ENCODE data around the gene TEPSIN.

TEPSIN gene, protein sequence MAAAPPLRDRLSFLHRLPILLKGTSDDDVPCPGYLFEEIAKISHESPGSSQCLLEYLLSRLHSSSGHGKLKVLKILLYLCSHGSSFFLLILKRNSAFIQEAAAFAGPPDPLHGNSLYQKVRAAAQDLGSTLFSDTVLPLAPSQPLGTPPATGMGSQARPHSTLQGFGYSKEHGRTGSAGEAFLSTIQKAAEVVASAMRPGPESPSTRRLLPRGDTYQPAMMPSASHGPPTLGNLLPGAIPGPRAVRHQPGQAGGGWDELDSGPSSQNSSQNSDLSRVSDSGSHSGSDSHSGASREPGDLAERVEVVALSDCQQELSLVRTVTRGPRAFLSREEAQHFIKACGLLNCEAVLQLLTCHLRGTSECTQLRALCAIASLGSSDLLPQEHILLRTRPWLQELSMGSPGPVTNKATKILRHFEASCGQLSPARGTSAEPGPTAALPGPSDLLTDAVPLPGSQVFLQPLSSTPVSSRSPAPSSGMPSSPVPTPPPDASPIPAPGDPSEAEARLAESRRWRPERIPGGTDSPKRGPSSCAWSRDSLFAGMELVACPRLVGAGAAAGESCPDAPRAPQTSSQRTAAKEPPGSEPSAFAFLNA

DNA sequence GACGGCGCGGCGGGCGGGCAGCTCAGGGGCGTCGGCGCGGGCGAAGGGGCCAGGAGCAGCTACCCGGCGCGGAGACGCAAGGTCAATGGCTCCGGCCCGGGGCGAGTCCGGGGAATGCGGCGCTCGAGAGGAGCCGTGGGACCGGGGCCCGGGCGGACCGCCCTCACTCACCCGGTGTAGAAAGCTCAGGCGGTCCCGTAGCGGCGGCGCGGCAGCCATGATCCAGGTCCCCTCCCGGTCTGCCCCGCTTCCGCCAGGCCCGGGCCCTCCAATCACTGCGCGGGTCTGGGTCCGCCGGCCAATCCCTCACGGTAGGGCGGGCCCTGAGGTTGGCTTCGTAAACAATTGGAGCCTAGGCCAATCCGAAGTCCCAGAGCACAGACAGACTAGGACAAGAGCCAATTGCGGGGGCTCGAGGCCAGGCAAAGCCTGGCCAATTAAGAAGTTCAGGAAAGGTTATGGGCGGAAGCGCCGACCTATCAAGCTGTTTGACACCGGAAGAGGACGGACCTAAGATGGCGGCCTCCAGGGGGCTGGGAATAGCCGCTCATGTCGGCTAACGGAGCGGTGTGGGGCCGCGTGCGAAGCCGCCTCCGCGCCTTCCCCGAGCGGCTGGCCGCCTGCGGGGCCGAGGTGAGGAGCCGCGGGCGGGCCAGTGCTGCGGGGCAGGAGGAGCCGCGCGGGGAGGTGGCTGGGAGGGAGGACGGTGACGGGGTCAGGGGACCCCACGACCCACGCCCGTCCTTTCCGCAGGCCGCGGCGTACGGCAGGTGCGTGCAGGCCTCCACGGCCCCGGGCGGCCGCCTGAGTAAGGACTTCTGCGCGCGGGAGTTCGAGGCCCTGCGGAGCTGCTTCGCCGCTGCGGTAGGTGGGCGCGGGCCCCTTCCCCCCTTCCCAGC is at the start of gene TEPSIN, which contains the start of gene NDUFAF8:
TEPSIN (minus strand) TSS at position 241 of the 899 bp plus-strand sequence; CDS start at position 219, 22 bp downstream.
NDUFAF8 (plus strand) TSS at position 504 of the 899 bp plus-strand sequence; CDS start at position 550, 46 bp downstream.
- FAIRE-seq, result peak; percentile 95

DNA sequence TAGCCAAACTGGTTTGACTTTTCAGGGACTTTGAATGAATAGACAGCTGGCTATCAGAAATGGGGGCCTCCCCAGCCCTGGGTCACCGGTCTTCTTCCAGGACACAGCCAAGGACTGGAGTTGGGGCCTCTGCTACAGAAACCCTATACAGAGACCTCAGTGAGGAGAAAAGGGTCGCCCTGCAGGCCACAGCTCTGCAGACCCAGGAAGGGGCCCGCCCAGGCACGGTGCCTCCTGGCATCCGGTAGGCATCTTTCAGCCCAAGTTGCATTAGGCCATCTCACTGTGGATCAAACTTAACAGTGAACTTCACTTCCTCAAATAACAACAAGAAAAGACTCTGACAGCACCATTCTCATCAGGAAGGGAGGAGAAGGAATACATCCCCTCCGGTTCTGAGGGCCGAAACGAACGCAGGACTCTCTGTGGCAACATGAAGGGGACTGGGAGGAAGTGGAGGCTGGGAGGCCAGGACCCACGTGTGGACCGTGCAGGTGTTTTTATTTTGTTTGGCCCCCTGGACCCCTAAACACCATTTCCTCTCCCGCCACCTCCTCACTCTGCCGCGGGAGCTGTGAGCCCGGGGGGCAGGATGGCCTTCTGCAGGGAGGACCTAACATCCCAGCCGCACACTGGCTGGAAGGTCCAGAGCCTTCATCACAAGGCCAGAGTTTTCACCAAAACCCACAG is 49.0 kb upstream of the TEPSIN start:
- FAIRE-seq (no peak), DNase-seq (ENCODE audit: low spot score) (no peak)

More for the DNA sequence above, at the start of gene TEPSIN, which contains the start of gene NDUFAF8:
- DNase-seq (ENCODE audit: low spot score), result peak; percentile 99

DNA sequence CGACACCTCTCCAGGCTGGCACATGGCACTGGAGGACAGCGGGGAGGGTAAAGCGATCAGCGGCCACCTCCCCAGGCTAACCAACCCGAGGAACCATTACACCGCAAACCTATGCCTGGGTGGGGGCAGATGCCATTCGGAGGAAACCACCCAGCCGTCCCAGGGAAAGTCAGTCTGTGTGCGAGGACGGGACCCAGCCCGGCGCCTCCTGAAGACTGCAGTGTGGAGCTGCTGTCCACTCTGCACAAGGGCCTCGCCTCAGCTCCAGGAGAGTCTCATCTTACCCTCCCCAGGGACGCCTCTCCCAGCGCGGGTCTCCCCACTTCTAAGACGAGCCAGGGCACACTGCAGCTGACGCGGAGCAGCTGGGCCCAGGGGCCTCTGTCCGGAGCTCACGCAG is 48.3 kb upstream of the TEPSIN start:
- FAIRE-seq (no peak), DNase-seq (ENCODE audit: low spot score) (no peak)

DNA sequence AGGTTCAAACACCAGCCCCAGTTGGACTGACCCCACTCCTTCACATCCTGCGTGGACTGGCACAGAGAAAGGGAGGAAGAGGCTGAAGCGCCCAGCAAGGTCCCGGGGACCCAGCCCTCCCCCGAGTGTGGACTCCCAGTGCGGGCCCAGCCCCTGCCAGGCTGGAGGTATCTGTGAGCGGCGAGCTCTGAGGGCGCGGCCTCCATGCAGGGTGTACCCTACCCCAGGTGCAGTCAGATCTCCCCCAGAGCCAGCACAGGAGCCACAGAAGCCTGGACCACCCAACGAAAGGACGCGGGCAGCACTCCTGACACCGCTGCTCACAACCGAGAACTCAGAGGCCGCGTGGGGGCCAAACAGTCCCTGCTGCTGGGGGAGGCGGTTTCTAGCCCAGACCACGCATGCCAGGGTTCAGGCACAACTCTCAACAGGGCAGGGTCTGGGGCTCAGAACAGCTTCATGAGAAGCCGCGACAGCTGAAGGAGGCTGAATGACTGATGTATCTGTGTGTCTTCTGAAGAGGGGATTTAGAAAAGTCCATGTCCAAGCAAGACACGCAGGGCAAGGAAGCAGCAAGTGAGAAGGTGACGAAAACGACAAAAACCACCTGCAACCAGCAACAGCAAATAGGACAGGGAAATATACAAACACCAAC is 47.8 kb upstream of the TEPSIN start:
- DNase-seq (ENCODE audit: low spot score) (no peak), FAIRE-seq (no peak)

DNA sequence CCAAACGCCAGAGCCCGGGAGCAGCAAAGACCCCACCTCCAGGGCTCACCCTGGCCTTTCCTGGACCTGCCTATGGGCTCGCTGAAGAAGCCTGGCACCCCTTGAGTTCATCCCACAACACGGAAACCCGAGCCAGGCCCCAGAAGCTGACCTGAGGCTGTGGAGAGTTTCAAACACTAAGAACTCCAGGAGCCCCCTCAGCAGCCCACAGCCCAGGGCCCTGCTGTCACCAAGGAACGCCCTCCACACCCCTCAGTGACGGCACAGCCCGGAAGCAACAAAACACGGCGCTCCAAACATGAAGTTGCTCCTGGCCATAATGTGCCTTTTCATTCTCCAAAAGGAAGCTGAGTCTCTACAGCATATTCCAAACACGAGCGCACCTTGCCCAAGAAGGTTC is 47.0 kb upstream of the TEPSIN start:
- DNase-seq (ENCODE audit: low spot score) (no peak), FAIRE-seq (no peak)

DNA sequence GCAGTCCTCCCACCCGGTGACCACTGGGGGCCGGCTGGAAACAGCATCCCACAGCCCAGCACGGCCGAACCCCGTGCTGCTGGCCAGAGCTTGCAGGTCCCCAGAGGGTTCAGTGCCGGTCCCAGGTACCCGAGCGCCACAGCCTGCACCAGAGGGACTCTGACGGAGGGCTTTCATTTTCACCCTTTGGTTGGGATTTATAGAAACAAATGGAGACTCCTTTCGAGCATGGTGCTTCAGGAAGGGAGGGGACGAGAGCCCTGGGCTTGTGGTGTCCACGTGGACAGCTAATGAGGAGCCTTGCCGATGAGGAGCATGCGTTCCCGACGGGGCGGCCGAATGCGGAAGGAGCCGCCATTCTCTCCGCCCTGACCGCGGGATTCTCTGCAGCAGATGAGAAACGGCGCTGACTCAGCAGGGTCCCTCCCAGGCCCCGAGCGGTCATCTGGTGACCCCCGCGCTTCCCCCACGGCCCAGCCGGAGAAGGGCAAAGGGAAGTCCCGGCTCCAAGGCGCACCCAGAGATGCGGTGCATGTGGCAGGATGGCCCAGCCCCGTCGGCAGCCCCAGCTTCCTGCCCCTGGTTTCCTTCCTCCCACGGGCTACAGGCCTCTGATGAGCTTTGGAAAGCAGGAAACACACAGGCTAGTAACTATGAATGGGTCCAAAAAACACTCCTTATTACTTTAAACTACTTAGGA is 46.5 kb upstream of the TEPSIN start:
- DNase-seq (ENCODE audit: low spot score) (no peak), FAIRE-seq (no peak)

DNA sequence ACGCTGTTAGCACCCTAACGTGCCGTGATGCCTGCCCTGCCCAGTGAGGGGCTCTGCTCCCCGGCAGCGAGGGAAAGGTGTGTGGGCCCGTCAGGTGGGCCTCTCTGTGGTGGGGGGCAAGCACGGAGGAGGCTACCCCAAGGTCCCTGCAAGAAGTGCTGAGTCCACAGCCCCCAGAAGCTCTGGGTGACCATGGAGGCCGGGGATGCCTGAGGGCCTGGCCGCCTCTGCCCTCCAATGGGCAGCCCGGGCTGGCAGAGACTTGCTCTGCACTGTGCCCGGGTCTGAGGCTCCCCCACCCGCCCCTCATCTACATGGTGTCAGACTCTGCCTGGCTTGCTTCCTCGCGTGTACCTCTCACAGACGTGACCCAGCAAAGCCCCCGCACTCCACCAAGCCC is 44.0 kb upstream of the TEPSIN start:
- no peak for FAIRE-seq

DNA sequence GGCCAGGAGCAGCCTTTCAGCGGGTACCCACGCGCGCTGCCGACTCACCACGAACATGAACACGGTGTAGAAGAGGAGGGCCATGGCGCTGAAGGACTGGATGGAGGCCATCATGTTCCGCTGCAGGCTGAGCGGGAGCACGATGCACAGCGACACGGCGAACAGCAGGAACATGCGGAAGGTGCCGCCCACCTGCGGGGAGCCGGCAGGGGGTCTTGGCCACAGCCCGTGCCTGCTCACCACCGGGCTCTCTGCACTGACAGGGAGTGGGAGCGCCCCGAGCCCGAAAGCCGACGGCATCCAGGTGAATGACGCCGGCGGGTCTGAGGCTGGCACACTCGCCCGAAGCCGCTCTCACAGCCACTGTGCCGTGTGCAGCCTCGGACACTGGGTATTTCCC is 43.3 kb upstream of the TEPSIN start:
- DNase-seq (ENCODE audit: low spot score) (no peak), FAIRE-seq (no peak)

More for the DNA sequence above, 44.0 kb upstream of the TEPSIN start:
- no peak for DNase-seq (ENCODE audit: low spot score)

DNA sequence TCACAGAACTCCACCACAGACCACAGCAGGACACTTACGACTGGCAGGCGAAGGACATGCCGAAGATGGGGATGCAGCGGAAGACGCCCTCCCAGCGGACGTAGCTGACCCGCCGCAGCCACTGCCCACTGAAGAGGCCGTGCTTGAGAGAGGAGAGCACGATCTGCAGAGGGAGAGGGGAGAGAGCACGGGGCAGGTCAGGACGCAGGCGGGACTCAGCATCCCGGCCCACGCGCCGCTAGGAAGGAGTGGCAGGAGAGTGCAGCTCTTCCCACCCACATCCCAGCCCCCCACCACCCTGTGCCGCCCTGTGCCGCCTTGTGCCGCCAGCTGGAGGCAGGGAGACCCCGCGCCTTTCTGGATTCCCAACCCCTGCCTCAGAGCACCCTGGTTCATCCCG is 41.7 kb upstream of the TEPSIN start:
- FAIRE-seq (no peak), DNase-seq (ENCODE audit: low spot score) (no peak)

DNA sequence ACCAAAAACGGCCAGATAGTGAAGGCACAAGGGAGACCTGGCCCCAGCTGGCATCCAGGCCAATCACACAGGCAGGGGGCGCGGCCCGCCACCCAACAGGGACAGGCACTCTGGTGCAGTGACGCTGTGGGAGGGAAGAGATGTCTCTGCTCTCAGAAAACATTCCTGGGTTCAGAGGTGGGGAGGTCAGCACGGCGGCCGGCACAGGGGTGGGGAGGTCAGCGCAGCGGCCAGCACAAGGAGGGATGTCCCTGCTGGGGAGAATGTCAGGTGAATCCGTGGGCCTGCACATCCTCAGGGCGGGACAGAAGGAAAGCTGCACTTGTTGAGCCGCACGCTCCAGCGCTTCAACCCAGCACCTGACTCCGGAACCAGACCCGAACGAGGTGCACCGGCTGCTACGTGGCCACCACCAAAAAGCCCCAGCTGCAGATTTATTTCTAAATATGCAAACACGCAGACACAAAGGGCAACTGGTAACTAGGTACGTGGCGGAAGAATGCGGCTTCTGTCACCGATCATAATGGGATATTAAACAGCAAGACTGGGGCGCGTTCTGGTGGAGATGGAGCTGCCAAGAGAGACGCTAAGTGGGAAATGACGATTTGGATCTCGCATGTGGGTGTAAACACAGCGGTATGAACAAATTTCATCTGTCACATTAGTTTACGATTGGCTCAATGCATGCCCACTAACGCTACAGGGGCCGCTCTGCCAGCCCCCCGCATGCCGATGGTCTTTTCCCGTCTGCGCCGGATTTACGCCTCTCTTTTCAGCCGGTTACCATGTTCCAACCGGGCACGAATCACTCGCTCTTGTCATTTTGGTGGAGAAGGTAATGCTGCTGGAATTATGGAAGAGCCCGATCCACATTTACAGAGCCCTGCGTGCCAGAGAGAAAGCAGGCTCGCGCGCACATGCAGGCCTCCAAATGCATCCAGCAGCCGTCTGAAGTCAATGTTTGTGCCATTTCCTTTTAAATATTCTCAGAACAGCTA is 40.7 kb upstream of the TEPSIN start:
- DNase-seq (ENCODE audit: low spot score), result no peak
- FAIRE-seq, result no peak

DNA sequence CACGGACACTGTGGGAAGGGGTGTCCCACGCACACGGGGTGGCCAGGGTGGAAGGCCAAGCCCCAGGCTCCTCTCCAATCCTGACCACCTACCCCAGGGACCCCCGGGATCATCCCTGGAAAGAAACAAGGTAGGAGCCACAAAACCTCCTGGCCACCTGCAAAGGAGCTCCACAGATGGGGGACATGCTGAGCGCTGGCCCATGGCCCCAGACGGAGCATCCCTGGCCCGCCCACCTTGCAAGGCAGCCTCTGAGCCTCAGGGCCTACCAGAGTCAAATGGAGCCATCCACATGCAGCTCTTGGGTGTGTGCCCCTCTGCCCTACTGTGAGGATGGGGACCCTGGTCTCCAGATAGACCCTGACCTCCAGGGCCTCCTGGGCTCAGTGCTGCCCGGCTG is 40.0 kb upstream of the TEPSIN start:
- DNase-seq (ENCODE audit: low spot score) (no peak), FAIRE-seq (no peak)

DNA sequence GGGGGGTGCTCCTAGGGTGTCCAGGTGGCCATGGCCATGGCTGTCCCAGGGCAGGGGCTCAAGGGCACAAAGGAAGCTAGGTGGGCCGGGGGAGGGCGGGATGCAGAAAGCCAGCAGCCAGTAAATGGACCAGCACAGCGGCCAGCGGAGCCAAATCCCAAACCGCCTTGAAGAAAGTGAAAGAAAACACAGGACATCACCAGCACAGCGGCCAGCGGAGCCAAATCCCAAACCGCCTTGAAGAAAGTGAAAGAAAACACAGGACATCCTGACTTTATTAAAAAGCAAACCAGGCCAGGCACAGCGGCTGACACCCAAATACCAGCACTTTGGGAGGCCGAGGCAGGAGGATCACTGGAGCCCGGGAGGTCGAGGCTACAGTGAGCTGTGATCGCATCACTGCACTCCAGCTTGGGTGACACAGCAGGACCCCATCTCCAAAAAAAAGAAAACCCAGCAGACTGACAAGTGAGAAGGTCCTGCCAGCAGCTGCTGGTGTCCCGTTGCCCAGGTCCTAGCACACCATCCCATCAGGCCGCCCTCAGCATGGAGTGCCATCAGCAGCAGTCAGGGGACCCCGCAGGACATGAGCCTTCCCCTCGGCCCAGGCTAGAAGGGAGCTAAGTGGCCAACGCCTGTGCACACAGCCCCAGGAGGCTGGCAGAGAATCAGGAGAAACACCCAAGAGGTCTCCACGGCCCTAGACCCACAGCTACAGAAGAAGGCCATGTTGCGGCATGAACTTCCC is 39.3 kb upstream of the TEPSIN start:
- FAIRE-seq, result no peak
- DNase-seq (ENCODE audit: low spot score), result no peak

DNA sequence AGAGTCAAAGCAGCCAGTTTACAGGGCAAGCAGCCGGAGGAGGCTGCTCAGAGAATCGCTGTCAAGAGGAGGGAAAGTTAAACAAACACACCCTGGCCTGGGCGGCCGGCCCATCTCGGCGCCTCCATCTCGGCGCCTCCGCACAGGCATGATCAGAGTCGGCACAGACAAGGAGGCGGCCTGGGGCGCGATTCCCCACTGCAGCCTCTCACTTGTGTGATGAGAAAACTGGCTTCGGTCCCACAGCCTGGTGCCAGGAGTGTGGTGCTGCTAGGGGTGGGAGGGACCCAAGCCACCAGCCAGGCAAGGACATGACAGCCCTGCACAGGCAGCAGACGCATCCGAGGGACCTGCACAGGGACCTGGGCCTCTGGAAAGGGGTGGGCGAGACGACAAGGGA is 38.6 kb upstream of the TEPSIN start:
- DNase-seq (ENCODE audit: low spot score) (no peak), FAIRE-seq (no peak)

DNA sequence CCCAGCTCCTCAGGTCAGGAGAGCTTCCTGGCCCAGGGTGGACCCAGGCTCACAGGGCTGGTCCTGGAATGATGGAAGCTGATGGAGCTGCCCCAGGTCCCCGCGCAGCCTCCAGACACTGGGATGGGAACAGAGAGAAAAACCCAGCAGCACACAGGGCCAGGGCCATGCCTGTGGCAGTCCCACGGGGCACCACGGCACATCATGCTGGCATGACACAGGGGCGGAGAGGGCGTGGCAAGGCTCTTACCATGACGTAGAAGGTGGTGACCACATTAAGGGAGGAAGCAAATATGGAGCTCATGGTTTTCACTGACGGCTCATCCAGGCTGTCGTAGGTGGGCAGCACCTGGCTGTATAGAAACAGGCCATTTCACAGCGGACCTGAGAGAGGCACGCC is 37.9 kb upstream of the TEPSIN start:
- DNase-seq (ENCODE audit: low spot score), result no peak
- no peak for FAIRE-seq

DNA sequence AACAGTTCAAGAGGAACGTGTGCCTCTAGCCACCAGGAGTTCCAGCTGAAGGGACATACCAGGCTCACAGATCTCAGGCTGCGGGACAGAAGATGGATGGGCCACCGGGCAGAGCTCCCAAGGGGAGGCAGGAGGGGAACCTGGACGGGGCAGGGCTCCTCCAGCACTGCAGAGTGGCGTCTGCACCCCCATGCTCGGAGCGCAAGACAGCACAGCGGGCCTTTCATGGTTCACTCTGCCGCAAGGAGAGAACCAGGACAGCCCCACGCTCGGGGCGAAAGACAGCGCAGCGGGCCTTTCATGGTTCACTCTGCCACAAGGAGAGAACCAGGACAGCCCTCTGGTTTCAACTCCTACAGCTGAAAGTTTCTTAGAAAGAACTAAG is 35.6 kb upstream of the TEPSIN start:
- FAIRE-seq (no peak), DNase-seq (ENCODE audit: low spot score) (no peak)

DNA sequence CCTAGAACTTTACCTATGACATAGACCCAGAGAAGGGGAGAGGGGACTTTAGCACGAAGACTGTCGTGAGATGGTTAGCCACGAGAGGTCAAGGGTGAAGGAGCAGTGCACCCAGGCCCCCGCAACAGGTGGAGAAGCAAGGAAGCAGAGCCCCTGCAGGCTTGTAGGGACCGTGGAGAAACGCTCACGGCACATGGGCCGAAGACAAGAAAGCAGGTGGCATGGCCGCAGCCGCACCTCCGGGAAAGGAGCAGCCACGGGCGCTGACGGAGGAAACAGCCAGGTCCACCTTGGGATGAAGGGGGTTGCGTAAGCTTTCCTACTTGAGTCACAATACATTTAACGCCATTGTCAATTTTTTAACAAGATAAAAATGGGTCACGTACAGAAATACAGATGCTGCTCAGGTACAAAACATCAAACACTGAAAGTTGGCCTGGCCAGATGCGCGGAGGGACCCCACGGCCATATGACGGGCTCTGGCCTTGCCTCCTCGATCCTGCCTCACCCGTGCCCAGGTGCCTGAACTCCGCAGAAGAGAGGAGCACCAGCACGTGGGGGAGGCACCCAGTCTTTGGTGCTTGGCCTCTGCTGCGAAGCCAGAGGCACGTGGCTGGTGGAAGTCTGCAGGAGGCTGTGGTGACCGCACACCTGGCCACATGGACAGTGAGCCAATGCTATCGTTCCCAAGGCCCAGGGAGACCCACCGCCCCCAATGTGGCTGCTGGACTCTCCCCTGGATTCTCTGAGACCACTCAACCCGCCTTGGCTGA is 35.0 kb upstream of the TEPSIN start:
- DNase-seq (ENCODE audit: low spot score) (no peak), FAIRE-seq (no peak)

DNA sequence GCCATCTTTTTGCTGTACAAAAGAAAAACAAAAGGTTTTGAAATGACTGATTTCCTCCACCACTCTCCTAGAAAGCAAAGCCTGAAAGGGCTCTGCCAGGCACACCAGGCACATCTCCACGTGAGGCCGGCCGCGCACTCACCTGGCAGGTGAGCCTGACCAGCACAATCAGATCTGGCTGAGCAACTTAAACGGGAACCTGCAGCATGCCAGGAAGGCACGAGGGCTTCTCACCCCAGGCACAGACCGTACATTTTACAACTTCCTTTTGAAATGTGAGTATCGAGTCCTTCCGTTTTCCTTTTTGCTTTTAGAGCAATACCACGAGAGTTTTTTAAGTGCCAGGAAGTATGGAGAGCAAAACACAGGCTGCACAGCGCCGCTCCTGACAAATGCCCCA is 33.8 kb upstream of the TEPSIN start:
- no peak for DNase-seq (ENCODE audit: low spot score)
- no peak for FAIRE-seq

All from RCC 7860 (cell line).